ENCODE measurements around the gene CAMP.
A peak's percentile ranks its signal among the peaks of the same experiment; 100 is the strongest.
"Not testable (repeated sequence)": the region's sequence is repeated elsewhere in the genome, so short reads cannot be mapped to it uniquely, and the experiment has no call there.

Gene CAMP

DNA sequence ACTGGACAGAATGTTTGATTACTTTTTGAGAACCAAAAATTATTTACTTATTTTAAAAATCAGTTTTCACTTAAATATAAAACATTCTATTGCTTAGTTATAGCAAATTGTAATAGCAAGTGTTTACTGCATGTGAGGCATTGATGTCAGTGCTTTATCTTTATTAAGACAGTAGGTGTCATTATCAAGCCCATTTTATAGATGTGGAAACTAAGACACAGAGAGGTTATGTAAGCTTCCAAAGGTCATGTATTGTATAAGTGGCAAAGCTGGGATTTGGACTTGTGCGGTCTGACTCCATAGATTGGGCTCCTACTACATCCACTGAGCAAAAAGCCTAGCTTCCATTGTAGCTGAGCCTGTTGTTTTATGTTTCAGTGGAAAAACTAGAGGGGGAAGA lies 35.2 kb downstream of the CAMP start:
- DNase-seq (ENCODE audit: low read depth): no peak

DNA sequence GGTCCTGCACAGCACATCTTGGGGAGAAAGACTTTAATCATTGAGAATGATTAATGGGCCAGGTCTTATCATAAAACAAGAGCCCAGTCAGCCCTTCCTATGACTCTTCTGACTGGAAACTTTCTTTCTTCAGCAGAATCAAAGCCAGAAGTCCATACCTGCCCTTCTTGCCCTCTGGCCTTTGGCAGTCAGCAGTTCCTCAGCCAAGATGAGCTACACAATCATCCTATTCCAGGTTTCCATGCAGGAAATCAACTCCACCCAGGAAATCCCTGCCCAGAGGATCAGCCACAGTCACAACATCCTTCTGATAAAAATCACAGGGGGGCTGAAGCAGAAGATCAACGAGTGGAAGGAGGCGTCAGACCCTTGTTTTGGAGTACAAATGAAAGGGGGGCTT lies 44.5 kb downstream of the CAMP start:
- no peak for DNase-seq (ENCODE audit: low read depth)

DNA sequence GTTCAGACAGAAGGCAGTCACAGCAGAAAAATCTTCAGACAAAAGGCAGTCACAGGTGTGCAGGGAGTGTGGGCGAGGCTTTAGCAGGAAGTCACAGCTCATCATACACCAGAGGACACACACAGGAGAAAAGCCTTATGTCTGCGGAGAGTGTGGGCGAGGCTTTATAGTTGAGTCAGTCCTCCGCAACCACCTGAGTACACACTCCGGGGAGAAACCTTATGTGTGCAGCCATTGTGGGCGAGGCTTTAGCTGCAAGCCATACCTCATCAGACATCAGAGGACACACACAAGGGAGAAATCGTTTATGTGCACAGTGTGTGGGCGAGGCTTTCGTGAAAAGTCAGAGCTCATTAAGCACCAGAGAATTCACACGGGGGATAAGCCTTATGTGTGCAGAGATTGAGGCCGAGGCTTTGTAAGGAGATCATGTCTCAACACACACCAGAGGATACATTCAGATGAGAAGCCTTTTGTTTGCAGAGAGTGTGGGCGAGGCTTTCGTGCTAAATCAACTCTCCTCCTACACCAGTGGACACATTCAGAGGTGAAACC lies 45.2 kb downstream of the CAMP start:
- no peak for DNase-seq (ENCODE audit: low read depth)

DNA sequence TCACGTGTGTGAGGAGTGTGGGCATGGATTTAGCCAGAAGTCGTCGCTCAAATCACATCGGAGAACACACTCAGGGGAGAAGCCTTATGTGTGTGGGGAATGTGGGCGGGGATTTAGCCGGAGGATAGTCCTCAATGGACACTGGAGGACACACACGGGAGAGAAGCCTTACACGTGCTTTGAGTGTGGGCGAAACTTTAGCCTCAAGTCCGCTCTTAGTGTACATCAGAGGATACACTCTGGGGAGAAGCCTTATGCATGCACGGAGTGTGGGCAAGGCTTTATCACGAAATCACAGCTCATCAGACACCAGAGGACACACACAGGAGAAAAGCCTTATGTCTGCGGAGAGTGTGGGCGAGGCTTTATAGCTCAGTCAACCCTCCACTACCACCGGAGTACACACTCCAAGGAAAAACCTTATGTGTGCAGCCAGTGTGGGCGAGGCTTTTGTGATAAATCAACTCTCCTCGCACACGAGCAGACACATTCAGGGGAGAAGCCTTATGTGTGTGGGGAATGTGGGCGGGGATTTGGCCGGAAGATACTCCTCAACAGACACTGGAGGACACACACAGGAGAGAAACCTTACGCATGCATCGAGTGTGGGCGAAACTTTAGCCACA lies 45.8 kb downstream of the CAMP start:
- no peak for DNase-seq (ENCODE audit: low read depth)

DNA sequence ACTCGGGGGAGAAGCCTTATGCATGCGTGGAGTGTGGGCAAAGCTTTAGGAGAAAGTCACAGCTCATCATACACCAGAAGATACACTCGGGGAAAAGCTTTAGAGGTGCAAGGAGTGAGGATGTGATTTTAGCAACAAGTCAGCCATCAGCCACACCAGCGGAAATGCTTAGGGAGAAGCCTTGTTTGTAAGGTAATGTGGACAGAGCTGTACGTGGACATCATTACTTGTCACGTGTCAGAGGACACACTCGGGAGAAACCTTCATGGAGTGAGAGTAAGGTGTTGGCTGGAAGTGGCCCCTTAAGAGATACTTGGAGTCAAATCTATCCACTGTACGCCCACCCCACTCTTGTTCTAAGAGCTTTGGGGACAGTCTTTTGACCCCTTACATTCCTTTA lies 46.3 kb downstream of the CAMP start:
- no peak for DNase-seq (ENCODE audit: low read depth)

DNA sequence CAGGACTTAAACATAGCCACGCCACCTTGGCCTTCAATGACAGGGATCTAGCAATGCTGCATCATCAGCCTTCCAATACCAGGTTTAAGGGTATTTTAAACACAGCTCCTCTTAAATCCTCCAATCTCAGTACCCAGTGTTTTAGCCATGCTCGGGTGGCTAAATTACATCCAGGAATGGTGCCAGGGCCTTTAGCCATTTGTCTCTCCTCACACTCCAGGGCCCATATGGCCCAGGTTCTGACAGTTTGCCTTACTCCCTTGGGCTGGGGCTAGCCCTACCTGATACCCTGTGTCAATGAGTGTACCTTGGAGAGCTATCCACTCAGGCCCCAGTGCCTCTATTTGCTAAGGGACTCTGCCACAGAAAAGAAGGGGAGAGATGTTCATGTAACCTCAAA lies 47.0 kb downstream of the CAMP start:
- no peak for DNase-seq (ENCODE audit: low read depth)

DNA sequence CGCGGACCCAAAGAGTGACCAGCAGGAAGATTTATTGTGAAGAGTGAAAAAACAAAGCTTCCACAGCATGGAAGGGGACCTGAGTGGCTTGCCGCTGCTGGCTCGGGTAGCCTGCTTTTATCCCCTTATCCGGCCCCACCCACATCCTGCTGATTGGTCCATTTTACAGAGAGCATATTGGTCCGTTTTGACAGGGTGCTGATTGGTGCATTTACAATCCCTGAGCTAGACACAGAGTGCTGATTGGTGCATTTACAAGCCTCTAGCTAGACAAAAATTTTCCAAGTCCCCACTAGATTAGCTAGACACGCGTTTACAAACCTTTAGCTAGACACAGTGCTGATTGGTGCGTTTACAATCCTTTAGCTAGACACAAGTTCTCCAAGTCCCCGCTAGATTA lies 47.9 kb downstream of the CAMP start:
- DNase-seq (ENCODE audit: low read depth): not testable (repeated sequence)

DNA sequence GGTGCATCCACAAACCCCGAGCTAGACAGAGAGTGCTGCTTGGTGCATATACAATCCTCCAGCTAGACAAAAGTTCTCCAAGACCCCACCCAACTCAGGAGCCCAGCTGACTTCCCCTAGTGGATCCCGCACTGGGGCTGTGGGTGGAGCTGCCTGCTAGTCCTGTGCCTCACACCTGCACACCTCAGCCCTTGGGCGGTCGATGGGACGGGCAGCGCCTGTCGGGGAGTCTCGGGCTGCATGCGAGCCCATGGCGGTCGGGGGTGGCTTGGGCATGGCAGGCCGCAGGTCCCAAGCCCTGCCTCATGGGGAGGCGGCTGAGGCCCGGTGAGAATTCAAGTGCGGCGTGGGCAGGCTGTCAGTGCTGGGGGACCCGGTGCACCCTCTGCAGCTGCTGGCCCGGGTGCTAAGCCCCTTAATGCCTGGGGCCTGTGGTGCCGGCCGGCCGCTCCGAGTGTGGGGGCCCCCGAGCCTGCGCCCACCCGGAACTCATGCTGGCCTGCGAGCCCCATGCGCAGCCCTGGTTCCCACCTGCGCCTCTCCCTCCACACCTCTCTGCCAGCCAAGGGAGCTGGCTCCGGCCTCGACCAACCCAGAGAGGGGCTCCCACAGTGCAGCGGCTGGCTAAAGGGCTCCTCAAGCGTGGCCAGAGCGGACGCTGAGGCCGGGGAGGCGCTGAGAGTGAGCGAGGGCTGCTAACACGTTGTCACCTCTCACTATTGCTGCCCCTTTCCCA lies 48.6 kb downstream of the CAMP start:
- DNase-seq (ENCODE audit: low read depth): no peak

DNA sequence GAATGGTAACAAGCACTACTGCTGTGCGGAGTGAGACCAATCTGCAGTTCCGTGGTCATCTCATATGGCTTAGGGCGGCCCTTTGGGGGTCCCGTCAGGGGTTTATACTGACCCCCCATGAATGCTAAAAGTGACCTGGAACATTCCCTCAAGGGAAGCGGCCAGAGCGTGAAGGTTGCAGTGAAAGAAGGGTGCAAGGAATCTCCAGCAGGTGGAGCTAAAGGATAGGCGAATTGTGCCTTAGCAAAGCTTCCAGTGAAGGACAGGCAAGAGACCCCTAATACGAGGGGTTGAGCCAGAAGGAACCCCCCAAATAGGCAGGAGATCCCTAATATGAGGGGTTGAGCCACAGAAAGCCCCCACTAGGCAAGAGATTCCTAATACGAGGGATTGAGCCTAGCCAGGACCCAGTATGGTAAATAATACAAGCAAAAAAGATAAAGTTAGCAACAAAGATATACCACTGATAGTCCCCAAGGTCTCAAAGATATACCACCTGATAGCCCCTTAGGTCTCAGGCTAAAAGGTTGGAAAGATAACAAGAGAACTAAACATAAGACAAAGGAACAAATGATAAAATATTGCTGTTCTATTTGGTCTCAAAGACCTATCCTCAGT lies 50.4 kb downstream of the CAMP start:
- DNase-seq (ENCODE audit: low read depth): peak; percentile 27

DNA sequence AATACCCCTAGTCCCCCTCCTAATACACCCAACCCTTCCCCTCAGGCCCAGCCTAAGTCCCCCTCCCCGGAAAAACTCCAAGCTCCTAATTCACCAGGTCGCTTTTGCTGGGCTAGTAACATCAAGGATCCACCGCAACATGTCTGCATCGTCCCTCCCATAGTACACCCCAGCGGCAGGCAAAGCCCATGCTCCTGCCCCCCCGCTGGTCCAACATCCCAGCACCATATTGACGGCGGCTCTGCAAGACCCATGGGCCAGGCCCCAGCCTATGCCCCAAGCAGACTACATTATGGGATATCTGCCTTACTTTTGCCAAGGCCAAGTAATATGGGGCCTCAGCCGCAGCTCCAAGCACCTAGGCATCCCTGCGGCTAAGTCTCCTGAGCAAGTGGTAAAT lies 51.2 kb downstream of the CAMP start:
- DNase-seq (ENCODE audit: low read depth): no peak

Measured in HS-27A (cell line).